Liver (tissue), 3 donors: ENCODE measurements around the gene TANGO2.

Experiments used
- CTCF ChIP-seq: fragments of 150-350 bp; IDR thresholded peaks from 2 replicates; pipeline ENCODE4 v1.5.1; 2017; ENCODE audit warnings: improper control_type of control experiment, low read depth, low read length; ENCODE audit not compliant: missing input control
- MAX ChIP-seq: IDR thresholded peaks from 2 replicates; pipeline ENCODE4 v1.6.1; 2016; ENCODE audit warnings: antibody characterized with exemption
- RXRA ChIP-seq, 2 donors: IDR thresholded peaks; 2 replicates each; pipeline ENCODE4 v1.6.1; 2017 to 2018; ENCODE audit warnings: antibody characterized with exemption in 2 of 2, mild to moderate bottlenecking in 1 of 2
- SP1 ChIP-seq: IDR thresholded peaks from 2 replicates; pipeline ENCODE4 v1.6.1; 2018; ENCODE audit warnings: antibody characterized with exemption, mild to moderate bottlenecking
- donor health status: healthy.
- donor health status: healthy.

GRCh38 chr22:20010307-20011122 lies 10.4 kb upstream of the TANGO2 start:
- TF ChIP-seq CTCF (no peak), SP1 (no peak), MAX (no peak), RXRA (IDR thresholded peaks at IDR 0.05) (peak in 1 of 2 donors; percentile 12)
